ENCODE results near the gene DCXR.

The DCXR gene

DNA sequence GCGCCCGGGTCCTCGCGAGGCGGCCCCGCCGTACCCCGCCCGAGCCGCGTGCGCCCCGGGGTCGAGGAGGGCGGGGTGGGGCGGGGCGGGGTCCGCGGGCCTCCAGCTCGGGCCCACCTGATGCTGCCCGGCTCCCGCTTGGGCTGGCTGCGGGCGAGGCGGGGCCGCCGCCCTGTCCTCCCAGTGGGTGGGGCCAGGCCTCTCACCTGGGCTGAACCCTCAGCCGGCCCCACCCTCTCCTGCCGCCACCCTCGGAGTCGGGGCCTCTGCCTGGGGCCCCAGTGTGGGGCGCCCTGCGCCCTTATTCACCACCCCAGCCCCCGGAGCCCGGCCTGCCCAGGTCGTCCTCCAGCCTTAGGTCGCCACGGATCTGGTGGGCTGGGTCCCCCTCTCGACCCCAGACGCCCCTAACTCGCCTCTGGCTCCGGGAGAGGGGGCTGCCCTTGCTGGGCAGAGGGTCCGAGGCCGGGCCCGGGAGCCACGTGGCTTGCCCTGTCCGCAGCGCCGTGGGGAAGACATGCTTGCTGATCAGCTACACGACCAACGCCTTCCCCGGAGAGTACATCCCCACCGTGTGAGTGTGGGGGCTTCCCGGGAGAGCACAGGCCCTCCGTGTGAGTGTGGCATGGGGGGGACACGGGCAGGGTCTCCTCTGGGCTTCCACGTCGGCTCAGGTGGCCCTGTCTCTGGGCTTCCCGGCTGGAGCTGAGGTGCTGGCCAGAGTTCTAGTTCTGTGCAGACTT, 5.4 kb downstream of the DCXR start:
- no peak for FAIRE-seq
- DNase-seq (ENCODE audit: insufficient read length) = no peak
- TF ChIP-seq TAF1 (IDR thresholded peaks at IDR 0.05; ENCODE audit: borderline replicate concordance, low read depth, low read length) (no peak), POLR2AphosphoS5 (IDR thresholded peaks at IDR 0.05; ENCODE audit: low read depth, low read length) (no peak), POLR2A (IDR thresholded peaks at IDR 0.05; ENCODE audit: low read depth, low read length) (no peak)

GRCh38 chr17:82031303-82031884, 6.1 kb downstream of the DCXR start, which contains the start of gene RAC3:
Gene RAC3, plus strand, starts transcription at chr17:82031678. Its CDS starts 84 bp downstream, at chr17:82031762.
- peak; percentile 38 for FAIRE-seq
- TF ChIP-seq POLR2AphosphoS5 (IDR thresholded peaks at IDR 0.05; ENCODE audit: low read depth, low read length) (no peak), TAF1 (IDR thresholded peaks at IDR 0.05; ENCODE audit: borderline replicate concordance, low read depth, low read length) (no peak), POLR2A (IDR thresholded peaks at IDR 0.05; ENCODE audit: low read depth, low read length) (no peak)
- DNase-seq (ENCODE audit: insufficient read length) = no peak

GRCh38 chr17:82030470-82031302, 6.8 kb downstream of the DCXR start:
- DNase-seq (ENCODE audit: insufficient read length) (peak; percentile 93), FAIRE-seq (peak; percentile 76)
- TF ChIP-seq TAF1 (IDR thresholded peaks at IDR 0.05; ENCODE audit: borderline replicate concordance, low read depth, low read length) (no peak), POLR2AphosphoS5 (IDR thresholded peaks at IDR 0.05; ENCODE audit: low read depth, low read length) (no peak), POLR2A (IDR thresholded peaks at IDR 0.05; ENCODE audit: low read depth, low read length) (no peak)

DNA sequence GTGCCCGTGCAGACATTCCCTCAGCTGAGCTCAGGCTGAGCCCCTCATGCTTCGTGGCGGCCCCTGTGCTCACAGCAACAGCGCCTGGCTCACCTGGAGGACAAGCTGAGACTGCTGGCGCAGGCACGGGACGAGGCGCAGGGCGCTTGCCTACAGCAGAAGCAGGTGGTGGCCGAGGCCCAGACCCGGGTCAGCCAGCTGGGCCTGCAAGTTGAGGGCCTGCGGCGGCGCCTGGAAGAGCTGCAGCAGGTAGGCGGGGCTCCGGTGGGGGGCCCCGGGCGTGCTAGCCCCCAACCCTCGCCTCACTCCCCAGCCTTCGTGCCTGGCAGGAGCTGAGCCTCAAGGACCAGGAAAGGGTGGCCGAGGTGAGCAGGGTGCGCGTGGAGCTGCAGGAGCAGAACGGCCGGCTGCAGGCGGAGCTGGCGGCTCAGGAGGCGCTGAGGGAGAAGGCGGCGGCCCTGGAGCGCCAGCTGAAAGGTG, 7.5 kb downstream of the DCXR start:
- FAIRE-seq (no peak), DNase-seq (ENCODE audit: insufficient read length) (no peak)
- TF ChIP-seq TAF1 (IDR thresholded peaks at IDR 0.05; ENCODE audit: borderline replicate concordance, low read depth, low read length) (no peak), POLR2AphosphoS5 (IDR thresholded peaks at IDR 0.05; ENCODE audit: low read depth, low read length) (no peak), POLR2A (IDR thresholded peaks at IDR 0.05; ENCODE audit: low read depth, low read length) (no peak)

DNA sequence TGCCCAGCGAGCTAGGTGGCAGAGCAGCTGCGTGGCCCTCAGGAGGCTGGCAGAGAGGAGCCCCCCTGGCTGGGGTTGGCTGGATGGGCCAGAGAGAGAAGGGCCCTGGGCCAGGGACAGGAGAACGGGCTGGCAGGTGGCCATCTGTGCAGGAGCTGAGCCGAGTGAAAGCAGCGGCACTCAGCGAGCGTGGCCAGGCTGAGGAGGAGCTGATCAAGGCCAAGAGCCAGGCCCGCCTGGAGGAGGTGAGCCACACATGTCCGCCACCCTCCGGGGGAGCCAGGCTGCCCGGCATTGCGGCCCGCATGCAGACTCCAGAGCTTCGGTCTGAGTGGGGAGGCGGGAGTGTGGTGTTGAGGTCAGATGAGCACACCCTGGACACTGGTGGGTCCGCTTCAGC, 8.1 kb downstream of the DCXR start:
- TF ChIP-seq POLR2AphosphoS5 (IDR thresholded peaks at IDR 0.05; ENCODE audit: low read depth, low read length) = no peak
- no peak for TF ChIP-seq TAF1 (IDR thresholded peaks at IDR 0.05; ENCODE audit: borderline replicate concordance, low read depth, low read length)
- no peak for TF ChIP-seq POLR2A (IDR thresholded peaks at IDR 0.05; ENCODE audit: low read depth, low read length)
- DNase-seq (ENCODE audit: insufficient read length) (no peak), FAIRE-seq (no peak)

- no peak for TF ChIP-seq TAF1 (IDR thresholded peaks at IDR 0.05; ENCODE audit: borderline replicate concordance, low read depth, low read length)
- no peak for TF ChIP-seq POLR2A (IDR thresholded peaks at IDR 0.05; ENCODE audit: low read depth, low read length)
- FAIRE-seq (no peak), DNase-seq (ENCODE audit: insufficient read length) (no peak)
Measured at GRCh38 chr17:82028966-82029365, 8.5 kb downstream of the DCXR start.

- FAIRE-seq (no peak), DNase-seq (ENCODE audit: insufficient read length) (no peak)
- TF ChIP-seq POLR2AphosphoS5 (IDR thresholded peaks at IDR 0.05; ENCODE audit: low read depth, low read length) (no peak), TAF1 (IDR thresholded peaks at IDR 0.05; ENCODE audit: borderline replicate concordance, low read depth, low read length) (no peak), POLR2A (IDR thresholded peaks at IDR 0.05; ENCODE audit: low read depth, low read length) (no peak)
Measured at GRCh38 chr17:82028246-82028645, 9.3 kb downstream of the DCXR start.

DNA sequence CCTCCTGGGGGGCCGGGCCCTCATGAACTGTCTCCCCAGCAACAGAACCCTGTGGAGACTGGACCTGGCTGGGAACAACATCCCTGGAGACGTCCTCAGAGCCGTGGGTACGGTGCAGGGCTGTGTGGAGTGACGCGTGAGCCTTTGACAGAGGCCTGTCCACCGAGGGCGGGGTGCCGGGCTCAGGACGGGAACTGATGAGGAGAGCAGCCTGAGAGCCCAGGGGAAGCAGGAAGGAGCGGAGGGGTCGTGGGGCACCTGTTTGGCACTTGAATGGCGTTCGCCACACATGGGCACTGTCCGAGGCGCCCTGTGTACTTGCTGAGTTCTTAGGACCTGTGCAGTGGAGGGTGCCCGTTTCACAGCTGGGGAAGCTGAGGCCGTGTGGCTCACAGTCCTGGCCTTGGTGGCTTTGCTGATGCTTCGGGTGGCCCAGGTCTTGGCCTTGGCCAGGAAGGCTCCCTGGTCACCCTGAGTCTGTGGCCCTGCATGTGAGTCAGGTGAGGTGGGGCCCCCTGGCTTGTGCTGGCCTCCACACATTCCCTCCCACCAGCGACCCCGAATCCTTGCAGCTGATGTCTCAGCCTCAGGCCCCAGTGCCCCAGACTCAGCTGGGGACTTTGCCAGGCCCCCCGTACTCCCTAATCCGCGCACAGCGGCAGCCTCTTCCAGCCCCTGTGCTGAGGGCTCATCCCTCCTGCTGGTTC, 11.9 kb downstream of the DCXR start:
- TF ChIP-seq POLR2A (IDR thresholded peaks at IDR 0.05; ENCODE audit: low read depth, low read length) = no peak
- no peak for TF ChIP-seq POLR2AphosphoS5 (IDR thresholded peaks at IDR 0.05; ENCODE audit: low read depth, low read length)
- no peak for TF ChIP-seq TAF1 (IDR thresholded peaks at IDR 0.05; ENCODE audit: borderline replicate concordance, low read depth, low read length)
- no peak for FAIRE-seq

DNA sequence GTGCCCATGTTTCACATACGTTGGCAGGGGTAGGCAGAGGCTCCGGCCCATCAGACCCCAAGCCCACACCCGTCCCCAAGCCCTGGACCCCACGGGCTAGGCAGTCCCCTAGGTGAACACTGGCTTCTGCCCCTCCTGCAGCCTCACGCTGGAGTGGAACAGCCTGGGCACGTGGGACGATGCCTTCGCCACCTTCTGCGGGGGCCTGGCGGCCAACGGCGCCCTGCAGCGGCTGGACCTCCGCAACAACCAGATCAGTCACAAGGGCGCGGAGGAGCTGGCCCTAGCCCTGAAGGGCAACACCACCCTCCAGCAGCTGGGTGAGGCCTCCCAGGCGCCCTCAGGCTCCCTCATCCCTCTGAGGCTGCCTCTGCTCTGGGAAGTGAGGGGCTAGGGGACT, 12.6 kb downstream of the DCXR start:
- DNase-seq (ENCODE audit: insufficient read length) (no peak), FAIRE-seq (no peak)
- TF ChIP-seq POLR2AphosphoS5 (IDR thresholded peaks at IDR 0.05; ENCODE audit: low read depth, low read length) (no peak), POLR2A (IDR thresholded peaks at IDR 0.05; ENCODE audit: low read depth, low read length) (no peak), TAF1 (IDR thresholded peaks at IDR 0.05; ENCODE audit: borderline replicate concordance, low read depth, low read length) (no peak)

More for the DNA sequence above, 11.9 kb downstream of the DCXR start:
- DNase-seq (ENCODE audit: insufficient read length) = no peak

- FAIRE-seq = peak; percentile 33
- no peak for DNase-seq (ENCODE audit: insufficient read length)
- TF ChIP-seq POLR2AphosphoS5 (IDR thresholded peaks at IDR 0.05; ENCODE audit: low read depth, low read length) (no peak), POLR2A (IDR thresholded peaks at IDR 0.05; ENCODE audit: low read depth, low read length) (no peak), TAF1 (IDR thresholded peaks at IDR 0.05; ENCODE audit: borderline replicate concordance, low read depth, low read length) (no peak)
Measured at GRCh38 chr17:82023447-82024241, 13.9 kb downstream of the DCXR start.
